ENCODE data around the gene SAE1.

GRCh38 chr19:47112997-47113849 is 17.4 kb upstream of the SAE1 start, which contains the start of gene ZC3H4:
- TF ChIP-seq EZH2 (IDR thresholded peaks at IDR 0.05; ENCODE audit: borderline replicate concordance): no peak
- TF ChIP-seq CTCF (IDR thresholded peaks at IDR 0.05; ENCODE audit: poor library complexity): no peak

Data from hepatocyte (in vitro differentiated cells).